Measurements from ENCODE around the gene METTL22.

Gene METTL22

GRCh38 chr16:8594149-8594666 is 27.3 kb upstream of the METTL22 start:
- no peak for DNase-seq

- DNase-seq: no peak
Measured at GRCh38 chr16:8595783-8596182, 25.7 kb upstream of the METTL22 start.

- DNase-seq: no peak
Measured at GRCh38 chr16:8596581-8596980, 24.9 kb upstream of the METTL22 start.

DNA sequence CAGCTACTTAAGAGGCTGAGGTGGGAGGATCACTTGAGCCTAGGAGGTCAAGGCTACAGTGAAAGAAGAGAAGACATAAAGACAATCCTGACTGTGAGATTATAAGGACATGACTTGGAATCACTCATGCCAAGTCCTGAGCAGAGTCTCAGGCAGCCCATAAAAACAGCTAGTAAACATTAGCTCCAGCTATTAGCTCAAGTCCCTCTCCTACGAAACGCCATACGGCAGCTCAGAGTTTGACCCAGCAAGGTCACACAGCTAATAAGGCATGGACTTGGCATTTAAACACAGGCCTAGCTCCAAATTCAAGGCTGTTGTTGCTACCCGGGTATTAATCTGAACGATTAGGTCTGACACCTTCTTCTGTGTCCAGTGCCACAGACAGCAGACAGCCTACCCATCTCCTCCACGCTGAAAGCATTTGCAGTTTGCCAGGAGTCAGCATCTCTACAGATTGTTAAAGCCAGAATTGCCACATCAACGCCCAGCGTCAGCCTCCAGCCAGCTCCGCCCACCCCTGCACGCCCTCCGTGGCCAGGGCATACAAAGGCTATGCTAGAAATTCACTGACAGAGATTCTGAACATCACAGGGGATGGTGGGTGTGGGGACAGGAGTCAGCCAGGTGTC is 21.2 kb upstream of the METTL22 start:
- DNase-seq: no peak

DNA sequence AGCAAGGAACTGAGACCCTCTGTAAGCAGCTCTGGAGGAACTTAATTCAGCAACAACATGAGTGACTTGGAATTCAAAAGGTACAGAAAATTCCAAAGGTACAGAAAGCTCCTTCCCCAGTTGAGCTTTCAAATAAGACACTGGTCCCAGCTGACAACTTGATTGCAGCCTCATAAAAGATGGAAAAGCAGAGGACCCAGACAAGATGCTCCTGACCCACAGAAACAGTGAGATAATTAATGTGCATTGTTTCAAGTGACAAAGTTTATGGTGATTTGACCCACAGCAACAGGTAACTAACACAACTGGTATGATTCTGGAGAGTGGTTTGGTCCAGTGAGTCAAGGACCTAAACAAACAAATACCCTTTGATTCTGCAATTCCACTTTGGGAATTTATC is 15.9 kb upstream of the METTL22 start:
- no peak for DNase-seq

DNA sequence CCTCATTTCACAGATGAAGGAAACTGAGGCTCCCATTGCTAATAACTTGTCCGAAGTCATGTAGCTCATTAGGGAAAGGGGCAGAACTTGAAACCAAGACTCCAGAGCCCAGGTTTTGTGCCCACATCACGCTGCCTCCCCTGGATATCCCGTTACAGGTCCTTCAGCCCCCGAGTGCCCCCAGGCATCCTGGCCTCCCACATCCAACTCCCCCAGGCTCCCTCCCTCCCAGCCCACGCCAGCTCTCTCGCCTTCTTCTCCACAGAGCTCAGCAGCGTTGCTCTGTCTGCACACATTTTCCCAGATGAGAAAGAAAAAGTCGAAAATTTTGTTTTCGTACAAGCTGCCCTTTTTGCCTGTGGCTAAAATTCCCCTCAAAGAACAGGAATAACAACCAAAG is 14.3 kb upstream of the METTL22 start:
- DNase-seq: no peak

DNA sequence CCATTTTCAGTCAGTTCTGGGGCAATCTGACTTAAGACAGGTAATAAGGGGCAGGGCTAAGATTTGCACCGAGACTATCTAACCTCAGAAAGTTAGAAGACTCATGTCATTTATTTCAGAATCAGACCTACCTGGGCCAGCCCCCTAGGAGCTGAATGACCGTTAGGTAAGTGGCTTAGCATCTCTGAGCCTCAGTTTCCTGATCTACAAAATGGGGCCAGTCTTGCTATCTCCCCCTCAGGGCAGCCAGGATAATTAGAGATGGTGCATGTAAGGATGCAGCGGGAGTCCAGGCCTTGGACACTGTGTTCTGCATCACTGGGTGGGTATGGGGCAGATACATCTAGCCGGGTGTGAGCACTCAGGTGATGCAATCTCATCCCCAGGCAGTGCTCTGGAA is 10.4 kb upstream of the METTL22 start:
- DNase-seq: no peak

- no peak for DNase-seq
Measured at GRCh38 chr16:8611886-8612600, 9.5 kb upstream of the METTL22 start.

- DNase-seq: no peak
Measured at GRCh38 chr16:8614435-8615029, 7.0 kb upstream of the METTL22 start.

- DNase-seq: peak; percentile 56
Measured at GRCh38 chr16:8619671-8620370, 1.7 kb upstream of the METTL22 start.

DNA sequence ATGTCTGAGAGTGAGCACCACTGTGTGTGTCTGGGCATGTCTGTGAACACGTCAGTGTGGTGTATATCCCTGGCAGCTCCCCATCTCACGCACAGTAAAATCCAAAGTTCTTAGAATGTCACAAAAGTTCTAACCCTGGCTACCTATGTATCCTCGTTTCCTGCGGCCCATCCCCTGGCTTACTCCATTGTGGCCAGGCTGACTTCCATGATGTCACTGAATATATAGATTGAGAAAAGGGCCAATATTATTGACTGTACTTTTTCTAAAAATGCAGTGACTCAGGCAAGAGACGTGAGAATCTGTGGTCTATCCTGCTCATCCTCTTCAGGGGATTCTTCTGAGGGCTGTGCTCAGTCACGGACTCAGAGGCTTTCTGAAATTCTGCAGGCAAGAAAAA is 963 bp upstream of the METTL22 start:
- DNase-seq: no peak

- DNase-seq: no peak
Measured at GRCh38 chr16:8621222-8621571, 301 bp upstream of the METTL22 start.

DNA sequence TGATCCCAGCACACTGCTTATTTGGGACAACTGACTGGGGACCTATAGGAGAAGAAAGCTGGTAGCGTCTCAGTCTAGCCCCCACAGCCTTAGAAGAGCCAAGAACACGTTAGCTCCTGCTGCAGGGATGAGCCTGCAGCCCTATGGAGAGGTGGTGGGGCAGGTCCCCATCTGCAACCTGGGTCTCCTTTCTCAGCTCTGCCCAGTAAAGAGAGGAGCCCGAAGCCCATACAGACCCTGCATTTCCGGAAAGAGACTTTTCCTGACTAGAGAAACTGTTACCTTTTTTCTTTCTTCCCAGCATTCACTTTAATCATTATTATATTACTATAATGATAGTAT is 788 bp downstream of the METTL22 start:
- no peak for DNase-seq

DNA sequence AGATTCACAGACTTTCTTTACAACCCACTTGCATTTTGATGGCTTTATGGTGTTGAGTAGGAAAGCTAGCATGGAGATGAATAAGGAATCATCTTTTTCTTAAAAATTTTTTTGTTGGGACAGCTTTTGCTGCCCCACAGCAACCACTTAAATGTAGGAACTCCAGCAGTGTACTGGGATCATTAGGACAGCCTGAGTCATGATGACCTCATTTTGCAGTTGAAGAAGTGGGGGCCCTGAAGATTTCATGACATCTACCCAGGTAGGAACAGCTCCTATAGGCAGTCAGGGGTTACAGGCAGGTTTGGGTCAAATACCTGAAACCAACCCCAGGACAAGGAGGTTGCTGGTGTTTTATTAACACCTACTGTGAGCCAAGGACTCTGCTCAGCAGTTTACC is 2.1 kb downstream of the METTL22 start:
- DNase-seq: no peak

DNA sequence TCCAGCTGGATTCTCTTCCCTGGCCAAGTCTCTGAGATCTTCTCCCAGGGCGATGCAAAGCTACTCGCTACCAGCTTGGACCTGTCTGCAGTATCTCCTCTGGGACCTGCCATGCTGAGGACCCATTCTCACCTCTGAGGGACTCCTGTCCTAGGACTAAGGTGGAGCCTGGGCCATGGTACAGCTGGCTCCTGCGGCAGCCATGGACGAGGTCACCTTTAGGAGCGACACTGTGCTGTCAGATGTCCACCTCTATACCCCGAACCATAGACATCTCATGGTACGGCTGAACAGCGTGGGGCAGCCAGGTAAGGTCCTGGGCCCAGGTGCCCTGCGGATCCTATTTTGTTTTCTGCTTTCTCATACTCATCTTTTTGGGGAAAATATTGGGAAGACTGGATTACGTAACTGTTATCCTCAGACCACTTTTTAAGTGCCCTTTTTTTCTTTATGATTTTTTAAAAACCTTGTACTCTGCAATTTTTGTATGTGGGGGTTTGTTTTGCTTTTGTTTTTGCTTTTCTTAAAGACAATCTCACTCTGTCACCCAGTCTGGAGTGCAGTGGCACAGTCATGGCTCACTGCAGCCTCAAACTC is 4.1 kb downstream of the METTL22 start:
- DNase-seq: no peak

DNA sequence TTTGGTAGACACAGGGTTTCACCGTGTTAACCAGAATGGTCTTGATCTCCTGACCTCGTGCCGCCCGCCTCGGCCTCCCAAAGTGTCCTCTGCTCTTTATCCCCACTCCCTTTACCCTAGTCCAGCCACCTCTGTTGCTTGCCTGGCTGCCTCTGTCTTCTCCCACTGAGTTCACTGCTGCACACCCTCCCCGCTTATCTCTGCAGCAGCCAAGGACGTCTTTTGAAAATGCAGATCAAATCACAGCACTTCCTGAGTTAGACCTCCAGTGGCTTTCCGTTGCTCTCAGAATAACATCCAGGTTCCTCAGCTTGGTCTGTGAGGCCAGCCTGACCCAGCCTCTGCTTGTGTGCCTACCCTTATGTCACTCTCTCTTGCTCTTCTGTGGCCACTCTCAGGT is 5.4 kb downstream of the METTL22 start:
- no peak for DNase-seq

GRCh38 chr16:8627456-8627855 is 6.0 kb downstream of the METTL22 start:
- no peak for DNase-seq

- no peak for DNase-seq
Measured at GRCh38 chr16:8628981-8629725, 7.7 kb downstream of the METTL22 start.

GRCh38 chr16:8630255-8630953 is 8.9 kb downstream of the METTL22 start:
- no peak for DNase-seq

GRCh38 chr16:8631373-8631772 is 9.9 kb downstream of the METTL22 start:
- no peak for DNase-seq

DNA sequence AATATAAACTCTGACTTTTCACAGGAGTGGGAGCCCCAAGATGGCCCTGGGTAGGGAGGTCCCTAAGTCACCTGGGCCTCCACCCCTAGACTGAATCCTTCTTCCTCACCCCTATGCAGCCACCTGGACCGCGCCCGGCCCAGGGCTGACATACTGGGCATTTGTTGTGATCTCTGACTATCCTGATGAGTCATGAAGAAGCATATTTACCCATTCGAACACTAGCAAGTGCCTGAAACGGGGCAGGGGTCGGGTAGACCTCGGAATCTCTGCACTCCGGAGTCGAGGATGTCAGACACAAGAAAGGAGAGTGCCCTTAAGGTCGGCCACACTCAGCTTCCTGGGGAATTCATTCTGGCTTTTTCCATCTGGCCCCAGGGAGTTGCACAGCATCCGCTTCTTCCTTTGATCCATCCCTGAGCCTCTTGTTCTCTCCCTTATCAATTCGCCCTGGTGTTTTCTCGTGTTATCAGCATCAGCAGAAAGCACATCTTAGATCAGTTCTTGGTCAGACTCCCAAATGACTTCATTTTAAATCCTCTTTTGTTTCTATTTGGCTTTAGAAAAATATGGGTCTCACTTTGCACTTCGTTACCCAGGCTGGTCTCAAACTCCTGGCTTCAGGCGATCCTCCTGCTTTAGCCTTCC is 10.4 kb downstream of the METTL22 start:
- no peak for DNase-seq
